ENCODE data around the gene SLC11A2.

SLC11A2 gene

DNA sequence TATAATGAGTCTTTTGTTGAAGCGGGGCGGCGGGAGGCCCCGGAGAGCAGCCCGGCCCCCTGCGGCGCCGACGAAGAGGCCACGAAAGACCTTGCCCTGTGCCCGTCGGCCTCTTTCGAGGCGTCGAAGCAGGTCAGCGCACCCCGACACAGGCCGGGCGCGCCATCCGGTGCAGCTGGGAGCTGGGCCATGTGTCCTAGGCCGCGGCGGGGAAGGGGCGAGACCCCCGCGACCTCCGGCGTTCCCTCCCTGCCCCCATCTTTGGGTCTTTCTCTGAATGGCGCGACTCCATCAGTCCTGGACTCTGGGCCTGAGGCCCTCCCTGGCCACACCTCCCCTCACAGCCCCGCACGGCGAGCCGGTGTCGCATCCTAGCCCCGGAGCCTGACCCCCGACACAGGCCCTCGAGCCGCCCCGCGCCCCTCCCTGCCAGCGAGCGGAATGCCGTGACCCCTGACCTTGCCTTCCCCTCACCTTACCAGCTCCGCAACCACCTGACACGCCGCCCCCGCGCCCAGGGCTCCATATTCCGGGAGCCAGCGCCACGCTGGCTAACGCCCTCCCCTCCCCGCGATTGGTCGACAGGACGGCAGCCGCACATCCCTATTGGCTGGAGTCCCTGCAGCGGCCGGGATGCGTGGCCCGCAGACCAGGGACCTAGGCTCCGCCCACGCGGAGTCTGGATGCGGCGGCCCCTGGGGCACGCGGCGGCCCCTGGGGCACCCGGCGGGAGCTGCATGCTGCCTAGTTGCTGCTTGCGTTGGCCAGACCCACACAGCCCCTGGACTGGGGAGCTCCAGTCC is at the start of gene SLC11A2:
Gene SLC11A2 (minus strand): TSS at position 549 of the 803 bp plus-strand sequence. CDS start 15,656 bp downstream, outside the sequence.
- DNase-seq (ENCODE audit: low read depth in 2 of 2), result peak; percentile 75 to 79

DNA sequence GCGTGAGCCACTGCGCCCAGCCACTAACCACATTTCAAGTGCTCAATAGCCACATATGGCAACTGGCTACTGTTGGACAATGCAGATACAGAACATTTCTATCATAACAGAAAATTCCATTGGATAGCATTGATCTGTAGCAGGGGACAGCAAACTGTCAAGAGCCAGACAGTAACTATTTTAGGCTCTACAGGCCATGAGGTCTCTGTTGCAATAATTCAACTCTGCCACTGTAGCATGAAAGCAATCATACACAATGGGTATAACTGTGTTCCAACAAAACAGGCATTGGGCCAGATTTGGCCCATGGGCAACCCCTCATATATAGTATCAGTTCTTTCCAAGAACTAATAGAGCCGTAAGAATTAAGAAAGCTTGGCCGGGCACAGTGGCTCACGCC is 49.2 kb upstream of the SLC11A2 start:
- DNase-seq (ENCODE audit: low read depth in 2 of 2), result no peak

DNA sequence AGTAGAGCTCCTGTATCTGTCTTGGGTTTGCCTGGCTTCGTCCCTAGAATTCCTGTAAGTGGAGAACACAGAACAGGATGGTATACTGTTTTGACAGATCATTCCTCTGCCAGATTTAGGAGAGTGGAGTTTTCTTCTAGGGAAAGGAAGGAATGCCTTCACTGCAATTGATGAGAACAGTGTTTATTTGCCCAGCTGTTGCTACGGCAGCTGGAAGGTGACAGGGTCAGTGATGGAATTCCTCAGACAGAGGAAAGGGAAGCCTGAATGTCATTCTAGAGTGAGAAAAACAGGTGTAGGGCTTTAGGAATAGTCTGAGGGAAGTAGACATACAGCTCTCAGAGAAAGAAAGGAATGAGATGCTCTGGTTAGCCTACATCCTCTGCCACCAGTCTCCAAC is 45.5 kb upstream of the SLC11A2 start:
- no peak for DNase-seq (ENCODE audit: low read depth in 2 of 2)

DNA sequence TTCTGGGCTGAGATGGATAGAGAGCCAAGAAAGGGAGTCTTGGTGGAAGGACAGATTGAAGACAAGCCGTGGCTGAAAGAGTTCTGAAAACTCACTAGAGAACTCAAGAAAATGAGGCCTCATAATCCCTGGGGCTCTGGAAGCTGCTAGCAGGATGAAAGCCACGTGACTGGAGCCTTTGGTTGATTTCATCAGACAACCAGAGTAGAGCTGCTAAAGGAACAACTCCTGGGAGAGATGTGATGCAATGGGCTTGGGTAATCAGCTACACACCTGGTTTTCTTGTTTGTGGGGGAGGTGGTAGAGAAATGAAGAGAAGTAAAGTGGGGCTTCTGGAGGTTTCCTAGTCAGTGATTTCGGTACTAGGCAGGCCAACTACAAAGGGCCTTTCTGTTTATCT is 43.8 kb upstream of the SLC11A2 start:
- DNase-seq (ENCODE audit: low read depth in 2 of 2), result no peak

DNA sequence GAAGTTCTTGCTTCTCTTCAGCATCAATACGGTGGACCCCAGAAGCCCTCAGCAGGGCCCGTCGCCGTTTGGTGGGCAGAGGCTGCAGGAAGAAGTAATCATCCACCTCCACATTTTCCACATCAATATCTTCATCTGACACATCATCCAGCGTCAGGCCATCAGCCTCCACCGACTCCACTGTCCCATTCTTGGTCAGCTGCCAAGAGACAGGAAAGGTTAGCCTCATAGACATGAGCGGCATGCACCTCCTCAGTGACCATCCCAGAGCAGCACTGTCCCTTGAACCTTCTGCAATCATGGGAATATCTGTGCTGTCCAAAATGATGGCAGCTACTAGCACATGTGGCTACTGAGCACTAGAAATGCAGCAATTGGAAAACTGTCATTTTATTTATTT is 41.6 kb upstream of the SLC11A2 start:
- DNase-seq (ENCODE audit: low read depth in 2 of 2), result no peak

DNA sequence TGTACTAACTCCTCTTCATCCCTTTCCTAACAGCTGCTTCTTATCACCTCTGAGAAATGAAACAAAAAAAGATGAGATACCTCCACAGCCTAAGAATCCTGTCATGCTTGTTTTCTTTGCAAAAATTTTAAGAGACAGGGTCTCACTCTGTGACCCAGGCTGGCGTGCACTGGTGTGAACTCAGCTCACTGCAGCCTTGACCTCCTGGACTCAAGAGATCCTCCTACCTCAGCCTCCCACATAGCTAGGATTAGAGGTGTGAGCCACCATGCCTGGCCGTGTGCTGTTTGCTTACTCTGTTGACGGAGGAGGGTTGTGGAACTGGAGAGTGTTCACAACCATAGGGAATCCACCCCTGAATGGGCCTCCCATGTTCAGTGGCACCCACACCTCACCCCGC is 41.0 kb upstream of the SLC11A2 start:
- no peak for DNase-seq (ENCODE audit: low read depth in 2 of 2)

DNA sequence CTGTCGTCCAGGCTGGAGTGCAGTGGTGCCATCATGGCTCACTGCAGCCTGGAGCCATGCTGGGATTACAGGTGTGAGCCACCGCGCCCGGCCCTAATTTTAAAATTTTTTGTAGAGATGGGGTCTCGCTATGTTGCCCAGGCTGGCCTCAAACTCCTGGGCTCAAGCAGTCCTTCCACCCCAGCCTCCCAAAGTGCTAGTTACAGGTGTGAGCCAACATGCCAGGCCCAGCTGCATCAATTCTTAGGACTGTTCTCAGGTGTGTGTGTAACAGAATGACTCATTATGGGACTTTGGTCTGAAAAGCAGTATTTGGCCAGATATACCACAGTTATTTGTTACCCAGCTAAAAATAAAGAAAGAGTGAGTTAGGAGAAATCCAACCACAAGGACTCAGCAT is 39.3 kb upstream of the SLC11A2 start:
- DNase-seq (ENCODE audit: low read depth in 2 of 2), result no peak

DNA sequence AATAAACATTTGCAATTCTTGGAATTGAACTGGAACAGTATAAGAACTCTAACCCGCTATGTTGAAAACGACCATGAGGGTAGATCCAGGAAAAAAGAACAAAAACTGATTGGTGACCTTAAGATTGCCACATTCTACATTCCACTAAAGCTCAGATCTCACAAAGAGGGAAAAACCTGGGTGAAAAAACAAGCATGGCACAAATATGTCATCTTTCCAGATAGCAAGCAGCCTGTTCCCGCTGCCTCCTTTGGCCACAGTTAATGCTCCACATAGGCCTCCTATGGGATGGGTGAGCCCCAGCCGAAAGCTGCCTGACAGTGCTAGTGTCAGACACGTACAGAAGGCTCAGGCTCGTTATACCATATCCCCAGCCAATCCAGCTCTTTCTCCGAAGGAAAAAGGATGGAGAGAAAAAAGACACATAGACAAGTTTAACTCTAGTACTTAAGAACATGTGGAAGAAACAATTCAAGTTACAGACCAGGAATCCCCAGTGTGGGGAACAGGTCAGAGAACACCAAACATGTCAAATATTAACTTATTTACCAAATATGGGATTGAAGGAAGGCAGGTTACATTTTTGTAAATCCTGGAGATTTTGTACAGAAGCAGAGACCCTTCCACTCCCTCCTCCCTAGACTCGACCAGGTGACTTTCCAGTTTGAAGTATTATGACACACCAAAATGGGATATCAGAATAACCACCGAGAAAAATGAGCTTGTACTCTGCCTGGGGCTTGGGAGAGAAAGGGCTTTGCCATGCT is 36.6 kb upstream of the SLC11A2 start:
- no peak for DNase-seq (ENCODE audit: low read depth in 2 of 2)

DNA sequence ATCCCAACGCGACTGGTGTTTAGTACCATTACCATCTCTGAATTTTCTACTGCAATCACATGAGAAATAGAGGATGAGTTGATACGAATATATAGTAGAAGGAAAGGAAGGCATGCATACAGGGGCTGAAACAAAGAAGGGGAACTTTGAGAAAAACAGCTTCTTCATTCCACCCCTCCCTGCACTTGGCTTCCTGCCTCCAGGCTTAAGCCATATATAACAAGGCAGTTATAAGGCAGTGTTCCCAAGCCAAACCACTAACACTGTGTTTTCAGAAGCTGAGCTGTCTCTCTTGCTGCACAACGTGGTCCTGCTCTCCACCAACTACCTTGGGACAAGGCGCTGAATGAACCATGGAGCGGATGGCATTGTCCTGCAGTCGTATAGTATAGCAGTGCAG is 32.9 kb upstream of the SLC11A2 start:
- DNase-seq (ENCODE audit: low read depth in 2 of 2), result no peak

DNA sequence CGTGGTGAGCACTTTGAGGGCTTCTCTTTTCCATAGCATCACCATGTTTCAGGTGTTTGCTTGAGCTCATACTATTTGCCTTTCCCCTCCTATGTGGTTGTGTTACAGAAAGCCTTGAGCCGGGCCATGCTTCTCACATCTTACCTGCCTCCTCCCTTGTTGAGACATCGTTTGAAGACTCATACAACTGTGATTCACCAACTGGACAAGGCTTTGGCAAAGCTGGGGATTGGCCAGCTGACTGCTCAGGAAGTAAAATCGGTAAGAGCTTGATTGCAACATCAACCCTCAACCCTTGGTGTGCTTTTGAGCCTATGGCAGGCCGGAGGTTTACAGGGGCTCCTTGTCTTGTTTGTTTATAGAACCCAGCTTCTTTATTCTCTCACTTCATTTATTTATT is 30.1 kb upstream of the SLC11A2 start:
- DNase-seq (ENCODE audit: low read depth in 2 of 2), result no peak

DNA sequence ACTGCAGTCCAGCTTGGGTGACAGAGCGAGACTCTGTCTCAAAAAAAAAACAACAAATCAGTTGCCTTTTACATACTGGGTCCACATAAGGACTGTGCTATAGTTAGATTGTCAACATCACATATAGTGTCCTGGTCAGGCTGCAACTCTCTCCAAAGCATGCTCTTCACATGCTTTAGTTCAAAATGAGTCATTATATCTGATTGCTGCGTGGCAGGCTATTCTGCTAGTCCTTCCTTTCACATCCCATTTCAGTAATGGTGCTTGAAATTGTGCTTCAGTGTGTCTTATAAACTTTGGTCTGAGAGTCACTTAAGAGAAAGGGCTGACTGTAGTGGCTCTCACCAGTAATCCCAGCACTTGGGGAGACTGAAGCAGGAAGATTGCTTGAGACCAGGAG is 28.9 kb upstream of the SLC11A2 start:
- DNase-seq (ENCODE audit: low read depth in 2 of 2), result no peak

DNA sequence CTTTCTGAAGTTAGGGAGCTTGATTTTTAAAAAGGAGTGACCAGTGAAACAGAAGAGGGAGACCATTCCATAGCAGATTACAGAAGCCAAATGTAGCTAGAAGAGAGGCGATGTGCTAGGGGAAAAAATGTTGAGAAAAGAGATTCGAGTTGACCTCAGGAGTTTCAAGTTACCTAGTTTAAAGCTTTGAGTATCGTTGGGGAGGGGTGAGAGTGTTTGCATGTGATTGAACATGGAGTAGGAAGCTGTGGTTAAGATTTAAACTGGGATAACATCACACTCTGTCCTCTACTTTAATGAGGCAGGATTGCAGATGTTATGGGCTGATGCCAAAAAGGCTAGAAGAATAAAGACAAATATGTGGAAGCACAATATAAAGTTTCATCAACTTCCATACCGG is 25.6 kb upstream of the SLC11A2 start:
- no peak for DNase-seq (ENCODE audit: low read depth in 2 of 2)

DNA sequence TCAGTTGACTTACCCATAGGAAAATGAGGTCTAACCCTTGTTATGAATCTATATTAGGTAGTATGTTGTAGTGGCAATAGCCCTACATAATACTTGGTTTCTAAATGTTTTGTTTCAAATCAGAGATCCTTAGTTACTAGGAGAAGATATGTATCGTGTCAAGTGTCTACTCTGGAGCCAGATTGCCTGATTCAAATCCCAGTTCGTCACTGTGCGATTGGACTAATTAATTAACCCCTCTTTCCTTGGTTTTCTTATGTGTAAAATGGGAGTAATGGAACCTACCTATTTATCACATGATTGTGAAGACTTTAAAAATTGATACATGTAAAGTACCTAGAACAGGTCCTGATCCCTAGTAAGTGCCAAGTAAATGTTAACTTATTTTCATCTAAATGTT is 23.3 kb upstream of the SLC11A2 start:
- DNase-seq (ENCODE audit: low read depth in 2 of 2), result no peak

DNA sequence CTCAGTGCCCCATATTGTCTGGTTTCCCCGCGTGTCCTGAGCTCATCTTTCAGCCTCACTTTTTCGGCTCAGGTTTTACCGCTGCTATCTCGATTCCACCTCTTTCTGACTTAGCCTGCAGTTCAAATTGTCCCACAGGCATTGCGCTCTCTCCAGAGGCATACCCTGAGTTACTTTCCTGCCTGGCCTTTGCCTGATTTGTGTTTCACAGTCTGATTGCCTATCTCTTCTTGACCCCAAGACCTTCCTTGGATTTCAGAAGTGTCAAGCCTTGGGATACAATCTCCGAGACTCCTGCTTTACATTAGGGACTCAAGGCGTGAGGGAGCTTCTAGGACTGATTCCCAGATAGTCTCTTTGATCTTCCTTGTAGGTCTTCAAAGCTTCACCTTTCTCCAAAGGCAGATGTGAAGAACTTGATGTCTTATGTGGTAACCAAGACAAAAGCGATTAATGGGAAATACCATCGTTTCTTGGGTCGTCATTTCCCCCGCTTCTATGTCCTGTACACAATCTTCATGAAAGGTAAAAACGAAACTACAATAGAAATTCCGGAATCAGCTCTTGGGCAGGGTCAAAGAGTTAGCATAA is 22.6 kb upstream of the SLC11A2 start:
- DNase-seq (ENCODE audit: low read depth in 2 of 2), result no peak

DNA sequence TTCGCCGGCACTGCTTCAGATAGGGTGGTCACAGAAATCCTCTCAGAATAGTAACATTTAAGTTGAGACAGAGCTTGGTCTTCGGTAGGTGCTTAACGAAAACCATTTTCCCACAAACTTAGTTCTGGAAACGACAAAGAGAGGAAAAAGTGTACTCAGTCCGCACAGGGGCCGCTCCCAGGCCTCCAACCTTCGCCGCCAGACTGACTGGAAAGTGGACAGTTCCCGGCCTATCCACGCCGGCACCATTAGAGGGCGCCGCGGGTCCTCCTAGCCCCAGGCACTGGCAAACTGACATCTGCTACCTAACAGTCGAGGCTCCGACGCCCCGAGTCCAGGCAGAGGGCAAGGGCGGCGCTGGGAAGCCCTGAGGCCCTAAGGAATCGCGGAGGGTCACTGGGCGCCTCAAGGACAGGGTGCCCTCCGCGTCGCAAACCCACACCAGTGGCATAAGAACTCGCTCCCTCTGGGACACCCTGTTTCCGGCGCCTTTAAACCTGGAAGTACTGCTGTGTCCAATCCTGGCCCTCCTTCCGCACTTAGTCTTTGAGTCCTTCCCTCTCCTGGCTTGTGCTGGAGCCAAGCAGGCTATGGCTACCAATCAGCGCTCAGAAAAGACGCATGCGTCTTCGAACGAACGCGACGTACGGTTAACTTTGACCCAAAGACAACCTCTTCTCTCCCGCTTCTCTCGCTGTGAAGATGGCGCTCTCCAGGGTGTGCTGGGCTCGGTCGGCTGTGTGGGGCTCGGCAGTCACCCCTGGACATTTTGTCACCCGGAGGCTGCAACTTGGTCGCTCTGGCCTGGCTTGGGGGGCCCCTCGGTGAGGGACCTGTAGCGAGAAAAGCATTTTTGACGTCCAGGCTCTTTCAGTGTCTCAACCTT is 21.7 kb upstream of the SLC11A2 start, which contains the start of gene LETMD1:
Gene LETMD1 (plus strand): TSS at position 673 of the 886 bp plus-strand sequence. CDS start 30 bp downstream, at position 703.
- DNase-seq (ENCODE audit: low read depth in 2 of 2), result peak; percentile 77 to 78

DNA sequence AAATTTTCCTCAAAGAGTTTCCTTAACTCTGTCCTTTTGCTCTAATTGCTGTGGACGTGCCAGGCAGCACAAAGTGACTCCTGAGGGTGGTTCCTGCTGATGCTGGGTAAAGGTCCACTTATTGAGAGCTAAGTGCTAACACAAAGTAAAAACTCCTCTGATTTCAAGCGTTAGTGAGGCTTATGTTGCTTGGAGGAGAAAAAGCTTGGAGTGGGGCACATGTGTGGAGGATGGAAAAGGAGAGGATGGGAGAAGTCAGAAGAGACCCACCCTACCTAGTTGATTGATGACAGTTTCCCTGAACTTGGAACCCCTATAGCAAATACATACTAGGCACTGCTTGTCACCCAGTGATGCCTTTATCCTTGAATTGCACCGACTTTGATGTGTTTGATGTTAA is 10.1 kb upstream of the SLC11A2 start:
- DNase-seq (ENCODE audit: low read depth in 2 of 2), result no peak

DNA sequence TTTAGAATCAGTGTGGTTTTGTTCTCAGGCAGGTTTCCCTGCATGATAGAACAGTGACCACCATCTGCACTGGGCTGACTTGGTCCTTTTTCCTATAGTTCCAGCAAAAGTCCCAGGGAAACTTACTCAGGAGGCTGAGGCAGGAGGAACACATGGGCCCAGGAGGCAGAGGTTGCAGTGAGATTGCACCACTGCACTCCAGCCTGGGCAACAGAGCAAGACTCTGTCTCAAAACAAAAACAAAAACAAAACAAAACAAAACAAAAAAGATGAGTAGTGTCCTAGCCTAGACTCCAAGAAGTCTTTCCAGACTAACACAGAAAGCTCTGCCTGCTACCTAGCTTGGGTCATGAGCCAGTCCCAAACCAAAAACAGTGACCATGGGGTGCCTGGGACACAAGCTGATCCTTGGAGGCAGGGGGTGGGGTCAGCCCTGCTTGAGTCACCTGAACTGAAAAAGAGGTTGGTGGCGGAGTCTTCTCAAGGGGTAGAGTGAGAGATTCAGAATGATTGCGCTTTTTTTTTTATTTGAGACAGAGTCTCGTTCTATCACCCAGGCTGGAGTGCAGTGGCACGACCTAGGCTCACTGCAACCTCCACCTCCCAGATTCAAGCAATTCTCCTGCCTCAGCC is 7.4 kb upstream of the SLC11A2 start:
- DNase-seq (ENCODE audit: low read depth in 2 of 2), result no peak

DNA sequence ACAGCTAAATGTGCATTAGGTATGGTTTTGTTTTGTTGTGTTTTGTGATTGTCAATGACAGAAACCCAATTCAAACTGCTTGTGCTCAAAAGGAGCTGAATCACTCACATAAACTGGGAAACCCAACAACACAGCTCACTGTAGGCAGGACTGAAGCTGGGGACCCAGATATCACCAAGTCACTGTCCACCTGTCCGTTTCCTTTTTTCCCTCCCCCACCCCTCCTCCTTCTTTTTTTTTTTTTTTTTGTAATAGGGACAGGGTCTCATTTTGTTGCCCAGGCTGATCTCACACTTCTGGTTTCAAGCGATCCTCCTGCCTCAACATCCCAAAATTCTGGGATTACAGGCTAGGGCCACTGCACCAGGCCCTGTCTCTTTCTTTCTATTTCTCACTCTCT is 6.9 kb upstream of the SLC11A2 start:
- DNase-seq (ENCODE audit: low read depth in 2 of 2), result no peak

DNA sequence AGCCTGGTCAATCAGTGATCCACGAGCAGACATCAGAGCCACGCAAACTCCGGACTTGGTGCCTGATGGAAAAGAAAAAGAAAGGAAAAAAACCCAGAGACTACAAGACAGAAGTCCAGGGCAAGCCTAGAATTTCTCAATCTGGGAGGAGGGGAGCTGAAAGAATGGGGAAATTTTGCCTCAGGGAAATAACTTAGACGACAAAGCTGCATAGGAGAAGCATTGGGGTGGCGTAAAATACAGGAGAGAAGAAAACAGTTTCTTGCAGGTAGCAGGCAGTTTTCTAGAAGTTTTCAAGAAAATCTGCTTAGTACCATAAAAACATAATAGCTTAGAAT is 2.6 kb upstream of the SLC11A2 start:
- no peak for DNase-seq (ENCODE audit: low read depth in 2 of 2)

DNA sequence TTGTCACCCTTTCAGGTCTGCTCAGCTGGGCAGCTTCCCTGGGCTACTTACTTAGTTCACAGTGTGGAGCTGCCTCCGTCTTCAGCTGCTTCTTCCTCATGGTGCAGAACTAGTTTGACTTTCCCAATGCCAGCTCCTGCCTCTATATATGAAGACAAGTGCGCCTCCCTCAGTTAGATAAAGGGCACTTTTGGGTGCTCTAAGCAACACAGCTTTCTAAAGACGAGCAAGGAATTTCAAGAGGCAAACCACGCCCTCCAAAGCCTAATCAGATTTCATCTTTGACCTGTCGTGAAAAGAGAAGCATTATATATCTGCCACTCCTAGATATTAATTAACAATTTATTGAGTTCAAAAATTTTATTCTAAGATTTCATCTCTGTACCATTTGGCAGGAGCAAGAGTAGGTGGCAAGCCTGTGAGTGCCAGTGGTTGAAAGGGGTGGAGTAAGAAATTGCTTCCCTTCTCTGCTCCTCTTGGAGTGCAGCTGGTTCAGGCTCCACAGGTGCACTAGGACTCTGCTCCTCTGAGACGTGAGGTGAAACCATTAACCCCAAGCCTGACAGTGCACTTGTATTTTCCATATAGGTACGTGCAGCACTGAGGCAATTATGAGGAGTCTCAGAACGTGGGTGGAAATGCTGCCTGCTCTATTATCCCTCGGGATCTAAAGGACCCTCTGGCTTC is 2.1 kb upstream of the SLC11A2 start:
- no peak for DNase-seq (ENCODE audit: low read depth in 2 of 2)

DNA sequence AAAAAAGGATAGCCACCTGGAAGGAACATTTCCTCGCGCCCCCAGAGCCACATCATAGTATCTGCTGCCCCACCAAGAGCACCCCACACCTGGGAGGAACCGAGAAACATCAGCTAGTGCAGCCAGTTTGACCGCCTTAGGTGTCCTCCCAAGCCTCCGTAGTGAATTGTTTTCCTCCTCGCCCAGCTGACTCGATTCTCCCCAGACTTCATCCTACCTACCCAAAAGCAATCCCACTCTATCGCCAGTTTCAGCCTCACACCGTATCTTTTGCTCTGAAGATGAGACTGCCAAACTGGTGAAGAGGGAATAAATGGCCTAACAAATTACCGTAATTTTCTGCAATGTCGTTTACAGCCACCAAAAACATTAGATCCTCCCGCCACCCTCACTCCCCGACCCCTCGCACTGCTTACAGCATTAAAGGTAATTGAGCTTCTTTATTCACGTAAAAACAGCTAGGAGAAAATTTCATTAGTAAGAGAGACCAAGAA is 1.2 kb upstream of the SLC11A2 start:
- no peak for DNase-seq (ENCODE audit: low read depth in 2 of 2)
